WTC11 (cell line): ENCODE measurements around the gene UBE2J1. TPM values are rescaled to one million over a fixed set of nuclear protein-coding genes. Genes with fewer than 3 reads are reported as not detected.

Experiments used
- ATAC-seq: fragments of 200-7000 bp; cut with Tn5 transposase; 2 replicates; pipeline ENCODE4 v1.10.0; 2021; ENCODE audit warnings: mild to moderate bottlenecking, moderate library complexity
- CTCF ChIA-PET: fragments of 300-600 bp; sonication (Branson Sonifier 250); formaldehyde crosslinking; loops from one replicate; lab custom pipeline; 2021; ENCODE audit warnings: antibody characterized with exemption; lab: Charles Lee
- POLR2A ChIA-PET: fragments of 350-600 bp; sonication (Branson Sonifier 250); formaldehyde crosslinking; loops from one replicate; lab custom pipeline; 2021; ENCODE audit warnings: antibody characterized with exemption; lab: Charles Lee
- DNase-seq: peaks from one replicate; pipeline ENCODE4 v3.0.0; 2021; ENCODE audit warnings: low spot score
- H3K27ac Mint-ChIP-seq: 2 replicates; pipeline ENCODE4 v1.8.0; 2021; ENCODE audit warnings: mixed read lengths
- H3K27me3 Mint-ChIP-seq: 2 replicates; pipeline ENCODE4 v1.8.0; 2021; ENCODE audit warnings: low read depth, mild to moderate bottlenecking, moderate library complexity, mixed read lengths
- H3K36me3 Mint-ChIP-seq: 2 replicates; pipeline ENCODE4 v1.8.0; 2021; ENCODE audit warnings: mixed read lengths
- H3K4me1 Mint-ChIP-seq: 2 replicates; pipeline ENCODE4 v1.8.0; 2022; ENCODE audit warnings: mixed read lengths
- H3K4me3 Mint-ChIP-seq: 2 replicates; pipeline ENCODE4 v1.8.0; 2021; ENCODE audit warnings: mild to moderate bottlenecking, moderate library complexity, mixed read lengths
- H3K9me3 Mint-ChIP-seq: 2 replicates; pipeline ENCODE4 v1.8.0; 2021; ENCODE audit warnings: mixed read lengths
- ATF2 ChIP-seq: sonication (generic); formaldehyde crosslinking; IDR thresholded peaks from 2 replicates; pipeline ENCODE4 v1.8.1; 2022; ENCODE audit warnings: low read depth, missing genetic modification reagents, borderline replicate concordance
- ATF3 ChIP-seq: sonication (generic); formaldehyde crosslinking; conservative IDR thresholded peaks from 2 replicates; pipeline ENCODE4 v1.8.1; 2022; ENCODE audit warnings: mild to moderate bottlenecking, missing genetic modification reagents
- E2F1 ChIP-seq: sonication (generic); formaldehyde crosslinking; IDR thresholded peaks from 2 replicates; pipeline ENCODE4 v1.8.0; 2022; ENCODE audit warnings: mild to moderate bottlenecking, missing genetic modification reagents
- E2F4 ChIP-seq: sonication (generic); formaldehyde crosslinking; IDR thresholded peaks from 2 replicates; pipeline ENCODE4 v1.8.1; 2022; ENCODE audit warnings: low read depth, mild to moderate bottlenecking, moderate library complexity, missing genetic modification reagents, borderline replicate concordance
- ELF4 ChIP-seq: sonication (generic); formaldehyde crosslinking; IDR thresholded peaks from 2 replicates; pipeline ENCODE4 v1.8.1; 2022; ENCODE audit warnings: low read depth, mild to moderate bottlenecking, moderate library complexity, missing genetic modification reagents
- EMX1 ChIP-seq: fragments of 250-450 bp; sonication (Bioruptor Pico); IDR thresholded peaks from 2 replicates; pipeline ENCODE4 v1.8.0; 2021; ENCODE audit warnings: mild to moderate bottlenecking
- ETV6 ChIP-seq: sonication (generic); formaldehyde crosslinking; IDR thresholded peaks from 2 replicates; pipeline ENCODE4 v1.8.1; 2022; ENCODE audit warnings: mild to moderate bottlenecking, missing genetic modification reagents
- FOXP1 ChIP-seq: sonication (generic); formaldehyde crosslinking; IDR thresholded peaks from 2 replicates; pipeline ENCODE4 v1.8.0; 2022; ENCODE audit warnings: missing genetic modification reagents, mild to moderate bottlenecking, moderate library complexity, borderline replicate concordance
- GTF2I ChIP-seq: fragments of 250-450 bp; sonication (Bioruptor Pico); conservative IDR thresholded peaks from 2 replicates; pipeline ENCODE4 v1.4.0; 2021; ENCODE audit warnings: mild to moderate bottlenecking
- JAZF1 ChIP-seq: fragments of 250-450 bp; sonication (Bioruptor Pico); IDR thresholded peaks from 2 replicates; pipeline ENCODE4 v1.9.0; 2021; ENCODE audit warnings: moderate library complexity, mild to moderate bottlenecking, inconsistent platforms
- KAT7 ChIP-seq: sonication (generic); formaldehyde crosslinking; IDR thresholded peaks from 2 replicates; pipeline ENCODE4 v1.8.1; 2023; ENCODE audit warnings: missing genetic modification reagents, mild to moderate bottlenecking, borderline replicate concordance
- MAX ChIP-seq: sonication (generic); formaldehyde crosslinking; IDR thresholded peaks from 2 replicates; pipeline ENCODE4 v1.8.0; 2022; ENCODE audit warnings: mild to moderate bottlenecking, missing genetic modification reagents
- MYBL2 ChIP-seq: sonication (generic); formaldehyde crosslinking; IDR thresholded peaks from 2 replicates; pipeline ENCODE4 v1.8.1; 2023; ENCODE audit warnings: mild to moderate bottlenecking, moderate library complexity, missing genetic modification reagents
- TCF7 ChIP-seq: sonication (generic); formaldehyde crosslinking; IDR thresholded peaks from 2 replicates; pipeline ENCODE4 v1.8.0; 2022; ENCODE audit warnings: mild to moderate bottlenecking, low read depth, missing genetic modification reagents, moderate library complexity
- TP53 ChIP-seq: sonication (generic); formaldehyde crosslinking; IDR thresholded peaks from 2 replicates; pipeline ENCODE4 v1.8.1; 2023; ENCODE audit warnings: mild to moderate bottlenecking, missing genetic modification reagents
- ZNF121 ChIP-seq: sonication (generic); formaldehyde crosslinking; IDR thresholded peaks from 2 replicates; pipeline ENCODE4 v1.8.0; 2023; ENCODE audit warnings: missing genetic modification reagents
- ZNF317 ChIP-seq: sonication (generic); formaldehyde crosslinking; IDR thresholded peaks from 2 replicates; pipeline ENCODE4 v1.8.1; 2023; ENCODE audit warnings: low read depth, mild to moderate bottlenecking, moderate library complexity, missing genetic modification reagents, borderline replicate concordance
- total RNA-seq: library from RNA; stranded (reverse); gene quantifications from 3 replicates; pipeline ENCODE4 v1.2.3, GENCODE V29; 2021

UBE2J1 gene
- total RNA-seq, 1 experiment from 2014 or later: 12.3 TPM

GRCh38 chr6:89353118-89353556 is 615 bp upstream of the UBE2J1 start:
- TF ChIP-seq ATF2 (CRISPR knock-in tag) (no peak), FOXP1 (CRISPR knock-in tag) (no peak), GTF2I (CRISPR knock-in tag) (peak; percentile 86; the same call in 1 of the 2 replicates), MYBL2 (CRISPR knock-in tag) (no peak)
- H3K9me3 Mint-ChIP-seq: peaks cover 5% of the 10 kb centered on the region; the same call in 1 of the 2 replicates
- no peaks in the 10 kb centered on the region for H3K36me3 Mint-ChIP-seq
- POLR2A ChIA-PET: interaction anchor here (0.6 to 1.3 kb wide), 3 partner anchors 41 to 210 kb away, joined by 3 to 5 read pairs (median 4); no protein-coding TSS in a partner anchor
- peaks cover 48% of the 10 kb centered on the region for H3K27me3 Mint-ChIP-seq
- ATAC-seq (no peak), DNase-seq (no peak)
- H3K4me1 Mint-ChIP-seq: peaks cover 33% of the 10 kb centered on the region
- CTCF ChIA-PET: interaction anchor here (0.9 to 2.6 kb wide), 5 partner anchors 15 to 41 kb away, joined by 3 to 22 read pairs (median 4); no protein-coding TSS in a partner anchor
- peak overlapping the region; percentile 53 for H3K4me3 Mint-ChIP-seq
- H3K27ac Mint-ChIP-seq: no peak overlapping the region

- TF ChIP-seq EMX1 (CRISPR knock-in tag) (no peak), ETV6 (CRISPR knock-in tag) (no peak), MAX (peak; percentile 8; the same call in 1 of the 2 replicates)
- H3K27me3 Mint-ChIP-seq: peaks cover 36% of the 10 kb centered on the region
- no peaks in the 10 kb centered on the region for H3K36me3 Mint-ChIP-seq
- peaks cover 5% of the 10 kb centered on the region; the same call in 1 of the 2 replicates for H3K9me3 Mint-ChIP-seq
- no peak for ATAC-seq
- ChIA-PET CTCF (interaction anchor here (0.9 to 2.6 kb wide), 5 partner anchors 15 to 40 kb away, joined by 3 to 22 read pairs (median 6); no protein-coding TSS in a partner anchor), POLR2A (interaction anchor here (0.6 kb wide), 1 partner anchor 9 kb away, joined by 6 read pairs; no protein-coding TSS in a partner anchor)
- H3K4me3 Mint-ChIP-seq: peak overlapping the region; percentile 87
- H3K27ac Mint-ChIP-seq: peak overlapping the region; percentile 38; the same call in 1 of the 2 replicates
- DNase-seq: no peak
- H3K4me1 Mint-ChIP-seq: peaks cover 37% of the 10 kb centered on the region
These were observed 748 bp downstream of the UBE2J1 start for GRCh38 chr6:89351671-89352277.

- Mint-ChIP-seq H3K9me3 (peaks cover 5% of the 10 kb centered on the region; the same call in 1 of the 2 replicates), H3K4me1 (peaks cover 42% of the 10 kb centered on the region), H3K27ac (no peak overlapping the region), H3K36me3 (no peaks in the 10 kb centered on the region), H3K27me3 (peaks cover 31% of the 10 kb centered on the region), H3K4me3 (no peak overlapping the region; the same call in 1 of the 2 replicates)
- ATAC-seq: no peak
- ChIA-PET CTCF (interaction anchor here (0.5 to 5.8 kb wide), 7 partner anchors 13 to 367 kb away, joined by 3 to 36 read pairs (median 3); no protein-coding TSS in a partner anchor), POLR2A (interaction anchor here (0.7 to 1.0 kb wide), 2 partner anchors 39 to 208 kb away, joined by 4 read pairs; no protein-coding TSS in a partner anchor)
- no peak for DNase-seq
- TF ChIP-seq EMX1 (CRISPR knock-in tag) (no peak), KAT7 (CRISPR knock-in tag) (no peak), E2F1 (CRISPR knock-in tag) (no peak), JAZF1 (CRISPR knock-in tag) (no peak), ATF3 (CRISPR knock-in tag) (no peak), ZNF121 (CRISPR knock-in tag) (no peak), TP53 (CRISPR knock-in tag) (no peak), ZNF317 (CRISPR knock-in tag) (no peak), ELF4 (no peak), TCF7 (no peak), MAX (no peak), E2F4 (CRISPR knock-in tag) (no peak)
These were observed 2.1 kb downstream of the UBE2J1 start for GRCh38 chr6:89350281-89350966.
